Adrenal gland (tissue), 12 donors: Measurements from ENCODE around the gene GDF7. TPM values are rescaled to one million over a fixed set of nuclear protein-coding genes. Genes with fewer than 3 reads are reported as not detected.

Source experiments
- DNase-seq, 7 donors: peaks; one replicate each; pipeline ENCODE4 v3.0.0-alpha.2; 2019 to 2020
- H3K27ac ChIP-seq, 5 donors: fragments of 200-600 bp; sonication (generic) in 4 of 5; 1 replicate in 3 of 5; 2 replicates in 2 of 5; pipeline versions ENCODE4 v1.5.1 to v1.8.0; 2016 to 2020; ENCODE audit warnings: mild to moderate bottlenecking in 1 of 5
- H3K27me3 ChIP-seq: fragments of 200-600 bp; 2 replicates; pipeline ENCODE4 v1.8.0; 2021
- H3K36me3 ChIP-seq, 2 donors: fragments of 200-600 bp; replicated peaks in 1 of 2; 1 replicate in 1 of 2; 2 replicates in 1 of 2; pipeline versions ENCODE4 v1.5.1 to v1.8.0; 2018 to 2022
- H3K4me1 ChIP-seq, 2 donors: fragments of 200-600 bp; replicated peaks in 1 of 2; 1 replicate in 1 of 2; 2 replicates in 1 of 2; pipeline versions ENCODE4 v1.5.1 to v1.8.0; 2018 to 2021
- H3K4me3 ChIP-seq, 4 donors: fragments of 200-600 bp; sonication (generic) in 3 of 4; one replicate each; pipeline ENCODE4 v1.5.1; 2016 to 2018
- H3K9me3 ChIP-seq, 3 donors: fragments of 200-600 bp; sonication (generic) in 1 of 3; replicated peaks in 1 of 3; 1 replicate in 2 of 3; 2 replicates in 1 of 3; pipeline versions ENCODE4 v1.5.1 to v1.8.0; 2016 to 2021
- CTCF ChIP-seq, 6 experiments: fragments of 450-650 bp in 4 of 6; fragments of 200-600 bp in 2 of 6; sonication (generic) in 1 of 6; IDR thresholded peaks; 1 replicate in 5 of 6; 2 replicates in 1 of 6; pipeline versions ENCODE4 v1.5.1 to v1.8.0; 2016 to 2021; ENCODE audit warnings: antibody characterized with exemption in 6 of 6, mild to moderate bottlenecking in 2 of 6, moderate library complexity in 1 of 6
- POLR2A ChIP-seq, 2 donors: fragments of 450-650 bp; IDR thresholded peaks; one replicate each; pipeline ENCODE4 v1.6.1; 2017; ENCODE audit warnings: antibody characterized with exemption in 2 of 2, mild to moderate bottlenecking in 2 of 2, moderate library complexity in 1 of 2
- WGBS, 4 donors: extraction: QIAGEN DNeasy Blood & Tissue Kit in 2 of 4; methylation state at CpG; one replicate each; pipeline versions ENCODE4 v1.1.5 to v1.1.7; 2013 to 2017; 5-methylcytosine and 5-hydroxymethylcytosine counted together
- intact Hi-C, 2 donors: fragments of 100-400 bp; cut with DNase I; formaldehyde crosslinking; loops; one replicate each; pipeline versions ENCODE4 v1.14.1 to v1.15.0; 2022 to 2023
- polyA plus RNA-seq, 3 donors: library from polyadenylated mRNA; stranded (reverse); fragments of 200-250 nt in 2 of 3; fragments of 350-450 nt in 1 of 3; fragmentation: Illumina TruSeq in 1 of 3; extraction: RNeasy Lipid Tissue Mini Kit (QIAGEN cat#74804) in 1 of 3; gene quantifications; one replicate each; pipeline ENCODE4 v1.2.3, GENCODE V29; 2013 to 2014
- total RNA-seq, 9 donors: library from RNA; depleted of rRNA in 4 of 9; stranded (reverse); fragments of >200 nt in 4 of 9; fragments of 120-200 nt in 1 of 9; fragmentation: NEBNext Ultra II Directional in 1 of 9; extraction: Animal tissue kit (Norgen Biotek cat#: 25700) in 1 of 9; gene quantifications; one replicate each; pipeline versions ENCODE4 v1.1.0 to v1.2.4, GENCODE V29; 2013 to 2023
- donor health status: healthy with polysubstance abuse.
- donor health status: Bipolar disorder and iron deficiency.
- donor health status: DM: yes; HTN: yes; CAD: no.
- donor health status: DM: no; HTN: no; CAD: no.
- donor health status: DM: no; HTN: no; CAD: no.
- donor health status: DM: yes; HTN: yes; CAD: no.

The GDF7 gene
- total and polyA plus RNA-seq, 12 donors, result 0.17 to 1.8 (median 0.46) TPM

DNA sequence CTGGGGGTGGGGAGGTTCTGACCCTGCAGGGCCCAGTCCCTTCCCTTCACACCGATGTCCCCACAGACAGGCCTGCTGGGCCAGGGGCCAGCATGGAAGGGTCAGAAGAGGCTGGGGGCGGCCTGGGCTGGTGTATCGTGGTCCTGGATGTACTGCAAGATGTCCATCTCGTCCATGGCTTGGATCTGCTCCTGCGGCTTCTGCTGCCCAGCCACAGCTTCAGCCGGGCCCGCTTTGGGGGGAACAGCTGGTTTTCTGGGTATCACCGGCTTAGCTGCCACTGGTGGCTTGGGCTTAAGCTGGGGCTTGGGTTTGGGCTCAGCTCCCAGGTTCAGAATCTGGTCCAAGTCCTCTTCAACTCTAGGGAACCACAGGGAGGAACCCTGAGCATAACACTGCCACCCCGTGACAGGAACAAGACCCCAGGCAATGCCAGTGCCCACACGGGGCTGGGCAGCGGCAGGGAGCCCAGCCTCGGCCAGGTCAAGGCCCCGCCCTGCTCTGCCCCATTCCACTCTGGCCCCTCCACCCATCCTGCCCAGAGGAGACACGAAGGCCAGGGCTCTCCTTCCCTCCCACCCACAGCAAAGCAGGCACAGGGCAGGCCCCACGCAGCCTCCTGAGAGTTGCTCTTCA lies 47.9 kb upstream of the GDF7 start:
- 57 to 71% (median 70%) methylated on average over 7 to 15 of the region's 15 CpGs for WGBS, 4 donors
- Histone ChIP-seq H3K4me1 (peaks cover 35 to 77% of the 10 kb centered on the region in 2 donors), H3K36me3 (peaks cover 0 to 31% of the 10 kb centered on the region in 2 donors), H3K9me3 (no peaks in the 10 kb centered on the region), H3K27me3 (no peaks in the 10 kb centered on the region), H3K4me3 (no peak overlapping the region), H3K27ac (peak overlapping the region; percentile 90 to 100 (median 99))
- DNase-seq, result peak in 2 of 7 donors; percentile 22 to 29
- intact Hi-C loops, result no loop called here
- TF ChIP-seq CTCF (IDR thresholded peaks at IDR 0.05) (no peak), POLR2A (IDR thresholded peaks at IDR 0.05) (no peak)

DNA sequence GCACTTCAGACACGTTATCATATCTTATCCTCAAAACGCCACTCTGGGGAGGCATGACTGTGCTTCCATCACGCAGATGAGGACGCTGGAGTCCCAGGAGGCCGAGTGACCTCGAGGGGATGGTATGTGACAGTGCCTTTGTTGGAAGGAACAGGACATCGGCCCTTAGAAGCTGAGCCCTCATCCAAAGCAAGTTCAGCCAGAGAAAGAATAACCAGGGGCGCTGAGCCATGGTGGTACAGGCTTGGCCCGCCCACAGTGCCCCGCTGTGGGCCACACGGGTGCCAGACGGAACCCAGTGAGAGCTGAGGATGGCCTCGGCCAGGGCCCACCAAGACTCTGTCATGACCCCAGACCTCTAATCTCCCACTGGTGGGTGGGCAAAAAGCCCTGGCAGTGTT lies 47.3 kb upstream of the GDF7 start:
- H3K27ac ChIP-seq, result peak overlapping the region; percentile 90 to 100 (median 99)
- H3K4me3 ChIP-seq, result no peak overlapping the region
- DNase-seq, result peak in 4 of 7 donors; percentile 32 to 77 (median 54)
- no peak for TF ChIP-seq CTCF (IDR thresholded peaks at IDR 0.05)
- no peak for TF ChIP-seq POLR2A (IDR thresholded peaks at IDR 0.05)
- no peaks in the 10 kb centered on the region for H3K27me3 ChIP-seq
- intact Hi-C loops, result no loop called here
- H3K4me1 ChIP-seq, result peaks cover 35 to 78% of the 10 kb centered on the region in 2 donors
- peaks cover 0 to 31% of the 10 kb centered on the region in 2 donors for H3K36me3 ChIP-seq
- H3K9me3 ChIP-seq, result no peaks in the 10 kb centered on the region
- 73 to 81% (median 77%) methylated on average over 8 to 13 of the region's 13 CpGs for WGBS, 4 donors

- no peaks in the 10 kb centered on the region for H3K27me3 ChIP-seq
- H3K27ac ChIP-seq, result peak overlapping the region in 4 of 5 donors; percentile 90 to 99 (median 95)
- intact Hi-C loops, result no loop called here
- TF ChIP-seq CTCF (IDR thresholded peaks at IDR 0.05) (no peak), POLR2A (IDR thresholded peaks at IDR 0.05) (no peak)
- peaks cover 0 to 31% of the 10 kb centered on the region in 2 donors for H3K36me3 ChIP-seq
- 77 to 92% (median 91%) methylated on average over 3 to 8 of the region's 8 CpGs for WGBS, 4 donors
- peaks cover 35 to 77% of the 10 kb centered on the region in 2 donors for H3K4me1 ChIP-seq
- peak in 3 of 7 donors; percentile 10 to 49 (median 13) for DNase-seq
- H3K4me3 ChIP-seq, result no peak overlapping the region
- no peaks in the 10 kb centered on the region for H3K9me3 ChIP-seq
These were observed 46.7 kb upstream of the GDF7 start for GRCh38 chr2:20620271-20620681.

- H3K4me1 ChIP-seq, result peaks cover 35 to 71% of the 10 kb centered on the region in 2 donors
- no peaks in the 10 kb centered on the region for H3K27me3 ChIP-seq
- no peak overlapping the region for H3K4me3 ChIP-seq
- no peak for TF ChIP-seq POLR2A (IDR thresholded peaks at IDR 0.05)
- no peak for TF ChIP-seq CTCF (IDR thresholded peaks at IDR 0.05)
- WGBS, 4 donors, result 77 to 89% (median 80%) methylated on average over 4 of the region's 4 CpGs
- peaks cover 0 to 31% of the 10 kb centered on the region in 2 donors for H3K36me3 ChIP-seq
- H3K9me3 ChIP-seq, result no peaks in the 10 kb centered on the region
- intact Hi-C loops, result no loop called here
- DNase-seq, result peak in 2 of 7 donors; percentile 12 to 49
- H3K27ac ChIP-seq, result peak overlapping the region in 2 of 5 donors; percentile 90 to 99
These were observed 46.1 kb upstream of the GDF7 start for GRCh38 chr2:20620696-20621365.
